Measurements from ENCODE around the gene SCO1.
"Not testable (repeated sequence)": the region's sequence is repeated elsewhere in the genome, so short reads cannot be mapped to it uniquely, and the experiment has no call there.

DNA sequence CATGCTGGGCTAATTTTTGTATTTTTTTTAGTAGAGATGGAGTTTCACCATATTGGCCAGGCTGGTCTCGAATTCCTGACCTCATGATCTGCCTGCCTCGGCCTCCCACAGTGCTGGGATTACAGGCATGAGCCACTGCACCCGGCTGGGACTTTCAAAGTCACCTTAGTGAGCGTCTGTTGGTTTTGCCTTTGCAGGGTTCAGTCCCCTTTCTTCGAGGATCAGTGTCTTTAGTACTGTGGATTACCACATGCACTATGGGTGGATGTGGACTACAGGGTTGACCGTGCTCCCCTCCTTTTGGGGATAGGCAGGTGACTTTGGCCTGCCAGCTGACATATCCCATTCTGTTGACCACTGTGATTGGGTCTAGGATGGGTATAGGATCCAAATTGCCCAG is 34.8 kb upstream of the SCO1 start:
- TF ChIP-seq, protein P1, sequence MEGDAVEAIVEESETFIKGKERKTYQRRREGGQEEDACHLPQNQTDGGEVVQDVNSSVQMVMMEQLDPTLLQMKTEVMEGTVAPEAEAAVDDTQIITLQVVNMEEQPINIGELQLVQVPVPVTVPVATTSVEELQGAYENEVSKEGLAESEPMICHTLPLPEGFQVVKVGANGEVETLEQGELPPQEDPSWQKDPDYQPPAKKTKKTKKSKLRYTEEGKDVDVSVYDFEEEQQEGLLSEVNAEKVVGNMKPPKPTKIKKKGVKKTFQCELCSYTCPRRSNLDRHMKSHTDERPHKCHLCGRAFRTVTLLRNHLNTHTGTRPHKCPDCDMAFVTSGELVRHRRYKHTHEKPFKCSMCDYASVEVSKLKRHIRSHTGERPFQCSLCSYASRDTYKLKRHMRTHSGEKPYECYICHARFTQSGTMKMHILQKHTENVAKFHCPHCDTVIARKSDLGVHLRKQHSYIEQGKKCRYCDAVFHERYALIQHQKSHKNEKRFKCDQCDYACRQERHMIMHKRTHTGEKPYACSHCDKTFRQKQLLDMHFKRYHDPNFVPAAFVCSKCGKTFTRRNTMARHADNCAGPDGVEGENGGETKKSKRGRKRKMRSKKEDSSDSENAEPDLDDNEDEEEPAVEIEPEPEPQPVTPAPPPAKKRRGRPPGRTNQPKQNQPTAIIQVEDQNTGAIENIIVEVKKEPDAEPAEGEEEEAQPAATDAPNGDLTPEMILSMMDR (IDR thresholded peaks at IDR 0.05) = not testable (repeated sequence)
- TF ChIP-seq POLR2A (IDR thresholded peaks at IDR 0.05) = not testable (repeated sequence)

Measured in sigmoid colon (tissue), 3 donors.